Hepatic stellate cell (primary cell): Measurements from ENCODE around the gene FRAT1.
A peak's percentile ranks its signal among the peaks of the same experiment; 100 is the strongest.
"Not testable (repeated sequence)": the region's sequence is repeated elsewhere in the genome, so short reads cannot be mapped to it uniquely, and the experiment has no call there.

Experiments
- DNase-seq: peaks from one replicate; pipeline ENCODE4 v3.0.0; 2011; ENCODE audit warnings: low spot score

The FRAT1 gene

DNA sequence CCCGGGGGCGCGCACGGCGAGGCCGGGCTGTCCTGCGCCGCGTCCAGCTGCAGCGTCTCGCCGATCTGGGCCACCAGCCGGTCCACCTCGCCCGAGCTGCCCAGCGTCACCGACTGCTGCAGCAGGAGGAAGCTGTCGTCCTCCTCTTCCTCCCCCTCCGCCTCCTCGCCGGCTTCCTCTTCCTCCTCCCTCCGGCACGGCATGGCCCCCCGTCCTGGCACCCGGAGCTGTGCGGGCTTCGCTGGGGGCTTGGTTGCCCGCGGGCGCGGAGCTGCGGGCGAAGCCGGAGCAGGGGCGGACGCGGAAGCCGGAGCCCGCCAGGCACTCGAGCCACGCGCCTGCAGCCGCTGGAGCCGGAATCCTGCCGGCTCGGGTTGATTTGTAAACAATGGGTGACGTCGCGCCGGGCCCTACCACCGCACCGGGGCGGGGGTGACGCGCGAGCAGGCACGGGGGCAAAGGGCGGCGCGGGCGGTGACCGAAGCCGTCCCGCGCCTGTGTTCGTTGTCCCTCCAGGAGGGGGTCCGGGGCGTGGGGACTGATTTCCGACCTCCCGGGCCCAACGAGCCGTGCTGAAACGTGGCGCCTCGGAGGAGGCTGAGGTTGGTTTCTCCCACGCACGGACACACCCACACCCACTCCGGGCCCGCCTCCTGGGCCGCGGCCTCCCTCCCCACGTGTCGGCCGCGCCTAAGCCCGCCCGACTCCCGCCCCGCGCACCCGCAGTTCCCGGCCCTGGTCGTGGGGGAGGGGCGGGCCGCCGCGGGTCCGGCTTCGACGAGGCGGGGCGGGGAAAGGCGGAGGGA lies 15.5 kb downstream of the FRAT1 start, which contains the start of gene FRAT2:
Gene FRAT2, minus strand, starts transcription at position 360 of the 806 bp plus-strand sequence. Its CDS starts 157 bp downstream, at position 203.
- DNase-seq: peak; percentile 97

DNA sequence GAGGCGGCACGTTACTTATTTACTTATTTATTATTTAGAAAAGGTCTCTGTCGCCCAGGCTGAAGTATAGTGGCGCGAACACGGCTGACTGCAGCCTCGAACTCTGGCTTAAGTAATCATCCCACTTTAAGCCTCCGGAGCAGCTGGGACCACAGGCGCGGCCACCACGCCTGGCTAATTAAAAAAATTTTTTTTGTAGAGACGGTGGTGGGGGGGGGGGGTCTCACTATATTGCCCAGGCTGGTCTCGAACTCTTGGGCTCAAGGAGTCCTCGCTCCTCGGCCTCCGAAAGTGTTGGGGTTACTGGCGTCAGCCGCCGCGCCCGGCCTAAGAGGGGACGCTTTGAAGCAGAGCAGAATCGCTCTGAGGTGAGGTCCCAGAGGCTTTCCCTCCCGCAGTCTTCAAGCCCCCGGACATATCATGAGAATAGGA lies 16.1 kb downstream of the FRAT1 start:
- DNase-seq: no peak

DNA sequence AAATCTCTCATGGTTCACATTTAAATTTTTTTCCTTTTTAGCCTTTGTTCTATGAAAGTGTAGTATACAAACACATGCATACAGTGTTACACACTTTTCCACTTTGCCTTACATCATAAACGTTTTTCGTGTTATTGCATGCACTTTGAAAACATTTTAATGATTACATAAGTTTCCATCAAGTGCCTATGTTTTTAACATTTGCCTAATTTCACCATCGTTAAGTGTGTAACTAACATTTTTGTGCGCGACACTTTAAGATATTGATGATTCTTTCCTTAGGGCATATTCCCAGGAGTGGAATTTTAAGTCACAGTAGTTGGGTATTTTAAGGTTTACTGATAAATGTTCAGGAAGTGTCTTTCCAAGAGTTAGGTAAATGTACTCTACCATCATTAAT lies 16.9 kb downstream of the FRAT1 start:
- DNase-seq: no peak

DNA sequence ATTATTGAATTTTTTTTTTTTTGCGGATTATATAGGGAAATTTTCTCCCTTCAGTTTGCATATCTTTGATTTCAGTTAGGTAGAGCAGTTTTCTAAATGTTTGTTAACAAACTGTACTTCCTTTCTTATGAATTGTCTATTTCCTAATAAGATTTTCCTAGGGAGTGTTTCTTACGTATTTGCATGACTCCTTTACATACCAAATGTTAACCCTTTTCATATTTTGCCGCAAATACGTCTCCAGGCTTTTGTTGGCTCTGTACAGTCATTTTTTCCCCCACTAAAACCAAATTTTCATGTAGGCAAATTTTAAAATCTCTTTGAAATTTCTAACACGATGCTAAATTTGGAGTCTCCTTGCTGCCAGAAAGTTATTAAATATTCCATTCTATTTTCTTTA lies 17.4 kb downstream of the FRAT1 start:
- no peak for DNase-seq

DNA sequence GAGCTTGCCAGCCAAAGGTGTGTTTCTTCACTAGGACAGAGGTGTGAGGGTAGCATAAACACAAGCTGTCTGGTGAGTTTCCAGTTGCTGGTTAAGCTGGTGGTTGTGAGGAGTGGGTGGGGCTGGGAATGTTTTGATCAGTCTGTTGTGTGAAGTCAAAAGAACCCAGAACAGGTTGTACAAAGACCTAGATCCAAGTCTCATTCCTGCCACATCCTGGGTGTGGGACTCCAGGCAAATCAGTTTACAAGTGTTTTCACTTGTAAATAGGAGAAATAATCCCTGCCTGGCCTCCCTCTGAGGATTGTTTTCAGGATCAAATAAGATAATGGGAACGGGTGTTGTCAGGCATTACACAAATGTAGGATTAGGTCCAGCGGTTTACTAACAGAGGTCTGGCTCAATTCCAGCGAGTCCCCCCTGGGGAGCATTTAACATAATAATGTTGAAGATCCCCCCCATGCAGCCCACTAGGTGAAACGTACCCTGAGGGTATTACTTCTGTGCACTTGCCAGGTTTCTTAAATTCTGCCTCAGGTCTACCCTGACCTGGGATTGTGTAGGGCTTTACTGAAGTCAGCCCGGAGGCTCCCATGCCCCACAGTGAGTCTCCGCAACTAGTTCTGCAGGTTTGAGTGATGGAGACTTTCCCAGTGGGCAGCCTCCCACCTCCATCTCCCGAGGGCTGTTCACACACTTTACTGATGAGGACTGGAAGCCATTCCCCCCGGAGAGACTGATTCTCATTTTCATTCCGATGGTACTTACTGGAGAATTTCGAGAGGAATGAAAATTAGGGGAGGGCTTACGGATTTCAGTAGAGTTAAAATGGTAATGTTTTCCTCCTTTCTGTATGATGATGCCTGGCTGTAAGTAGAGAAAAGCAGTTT lies 18.1 kb downstream of the FRAT1 start:
- DNase-seq: no peak

DNA sequence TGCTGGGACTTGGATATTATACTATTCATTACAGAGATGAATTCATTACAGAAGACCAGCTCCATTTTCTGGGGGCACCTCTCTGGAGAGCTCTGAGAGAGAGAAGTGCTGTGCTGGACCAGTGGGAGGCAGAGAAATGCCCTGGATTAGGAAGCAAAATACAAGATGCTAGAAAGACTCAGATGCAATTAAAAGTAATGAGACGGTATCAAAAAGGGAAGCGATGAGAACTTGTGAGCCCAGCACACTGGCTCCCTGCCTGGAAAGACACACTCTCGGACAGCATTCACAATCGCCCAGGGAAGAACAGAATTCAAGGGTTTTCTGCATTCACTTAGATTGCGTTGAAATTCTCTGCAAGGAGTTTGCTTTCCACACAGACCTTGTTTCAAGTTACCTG lies 19.0 kb downstream of the FRAT1 start:
- no peak for DNase-seq

DNA sequence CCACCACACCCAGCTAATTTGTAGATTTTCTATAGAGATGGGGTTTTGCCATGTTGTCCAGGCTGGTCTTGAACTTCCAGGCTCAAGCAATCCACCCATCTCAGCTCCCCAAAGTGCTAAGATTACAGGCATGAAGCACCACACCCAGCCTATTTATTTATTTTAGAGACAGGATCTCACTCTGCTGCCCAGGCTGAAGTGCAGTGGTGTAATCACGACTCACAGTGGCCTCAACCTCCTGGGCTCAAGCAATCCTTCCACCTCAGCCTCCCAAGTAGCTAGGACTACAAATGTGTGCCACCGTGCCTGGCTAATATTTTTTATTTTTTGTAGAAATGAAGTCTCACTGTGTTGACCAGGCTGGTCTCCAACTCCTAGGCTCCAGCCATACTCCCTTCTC lies 22.3 kb downstream of the FRAT1 start:
- no peak for DNase-seq

DNA sequence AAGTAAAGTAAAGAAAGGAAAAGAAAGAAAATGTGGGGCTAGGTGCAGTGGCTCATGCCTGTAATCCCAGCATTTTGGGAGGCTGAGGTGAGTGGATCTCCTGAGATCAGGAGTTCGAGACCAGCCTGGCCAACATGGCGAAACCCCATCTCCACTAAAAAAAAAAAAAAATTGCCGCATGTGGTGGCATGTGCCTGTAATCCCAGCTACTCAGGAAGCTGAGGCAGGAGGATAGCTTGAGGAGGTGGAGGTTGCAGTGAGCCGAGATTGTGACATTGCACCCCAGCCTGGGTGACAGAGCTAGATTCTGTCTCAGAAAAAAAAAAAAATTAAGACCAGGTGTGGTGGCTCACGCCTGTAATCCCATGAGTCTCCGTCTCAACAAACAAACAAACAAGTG lies 24.6 kb downstream of the FRAT1 start:
- DNase-seq: not testable (repeated sequence)

DNA sequence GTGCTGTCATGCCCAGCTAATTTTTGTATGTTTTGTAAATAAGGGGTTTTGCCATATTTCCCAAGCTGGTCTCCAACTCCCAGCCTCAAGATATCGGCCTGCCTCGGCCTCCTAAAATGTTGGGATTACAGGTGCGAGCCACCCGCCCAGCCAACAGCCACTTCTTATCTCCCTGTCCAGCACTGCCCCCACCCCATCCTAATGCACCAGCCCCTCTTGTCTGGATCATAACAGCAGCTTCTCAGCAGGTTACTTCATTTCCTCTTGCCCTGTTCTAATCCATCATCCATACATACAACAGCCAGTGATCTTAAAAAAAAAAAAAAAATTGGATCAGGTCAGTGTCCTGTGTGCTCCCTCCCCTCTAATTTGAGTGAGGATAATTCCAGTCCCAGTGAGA lies 28.2 kb downstream of the FRAT1 start:
- no peak for DNase-seq

DNA sequence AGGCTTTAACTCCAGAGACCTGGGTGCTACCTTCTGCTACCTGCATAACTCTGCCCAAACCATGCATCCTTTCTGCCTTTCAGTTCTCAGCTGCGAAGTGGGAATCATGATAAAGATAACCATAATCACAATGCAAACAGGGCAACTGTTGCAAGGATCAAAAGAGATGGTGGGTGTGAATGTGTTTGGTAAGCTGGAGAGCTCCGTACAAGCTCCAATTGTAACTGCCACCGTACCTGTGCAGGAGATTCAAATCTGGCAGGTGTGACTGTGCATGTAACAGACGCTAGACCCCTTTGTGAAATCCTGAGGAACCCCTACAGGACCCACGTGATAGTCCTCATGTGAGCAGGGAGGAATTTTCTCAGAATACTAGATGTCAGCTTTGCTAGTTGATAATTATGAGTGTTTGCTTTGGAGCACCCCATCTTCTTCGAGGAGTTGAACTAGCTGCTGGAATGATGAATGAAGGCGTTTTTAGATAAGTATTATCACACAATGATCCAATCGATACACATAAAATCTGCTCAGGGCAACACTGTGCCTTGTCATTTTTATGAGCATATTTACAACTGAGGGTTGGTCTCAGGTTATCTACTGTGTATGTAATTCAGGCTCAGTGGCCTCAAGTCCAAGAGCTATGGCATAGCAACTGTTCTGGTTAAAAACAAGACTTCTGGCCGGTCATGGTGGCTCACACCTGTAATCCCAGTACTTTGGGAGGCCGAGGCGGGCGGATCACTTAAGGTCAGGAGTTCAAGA lies 30.9 kb downstream of the FRAT1 start:
- no peak for DNase-seq

DNA sequence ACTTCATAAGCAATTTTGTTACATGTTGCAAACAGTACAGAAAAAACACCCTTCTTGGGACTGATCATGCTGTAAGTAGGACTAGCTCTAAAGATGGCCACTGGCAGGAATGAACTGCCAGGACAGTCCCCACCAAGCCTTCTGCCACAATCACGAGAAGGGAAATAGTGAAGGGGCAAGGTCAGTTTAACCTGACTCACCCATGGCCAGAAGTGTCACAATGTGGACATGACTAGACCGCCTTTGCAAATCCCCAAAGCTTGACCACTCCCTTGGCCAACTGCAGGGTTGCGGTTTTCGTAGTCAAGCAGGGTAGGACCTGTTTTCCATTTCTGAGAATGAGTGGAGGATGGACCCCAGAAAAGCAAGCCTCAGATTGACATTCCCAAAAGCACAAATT lies 34.9 kb downstream of the FRAT1 start:
- no peak for DNase-seq

DNA sequence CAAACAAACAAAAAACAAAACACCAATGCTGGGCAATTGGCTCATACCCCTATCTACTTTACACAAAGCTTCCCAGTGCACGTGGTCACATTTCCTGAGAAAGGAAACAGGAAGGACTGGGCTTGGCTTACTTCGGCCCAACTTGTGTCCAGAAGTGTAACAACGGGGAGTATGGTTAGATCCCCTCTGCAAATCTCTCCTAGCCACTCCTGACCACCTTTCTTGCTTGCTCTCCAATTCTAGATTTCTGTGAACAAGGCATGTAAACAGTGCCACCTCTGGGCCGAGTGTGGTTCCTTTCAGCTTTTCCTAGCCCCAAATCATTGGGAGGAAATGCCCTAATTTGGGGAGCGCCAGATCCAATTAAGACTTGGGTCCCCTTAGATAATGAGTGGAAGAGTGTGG lies 36.5 kb downstream of the FRAT1 start:
- DNase-seq: no peak

DNA sequence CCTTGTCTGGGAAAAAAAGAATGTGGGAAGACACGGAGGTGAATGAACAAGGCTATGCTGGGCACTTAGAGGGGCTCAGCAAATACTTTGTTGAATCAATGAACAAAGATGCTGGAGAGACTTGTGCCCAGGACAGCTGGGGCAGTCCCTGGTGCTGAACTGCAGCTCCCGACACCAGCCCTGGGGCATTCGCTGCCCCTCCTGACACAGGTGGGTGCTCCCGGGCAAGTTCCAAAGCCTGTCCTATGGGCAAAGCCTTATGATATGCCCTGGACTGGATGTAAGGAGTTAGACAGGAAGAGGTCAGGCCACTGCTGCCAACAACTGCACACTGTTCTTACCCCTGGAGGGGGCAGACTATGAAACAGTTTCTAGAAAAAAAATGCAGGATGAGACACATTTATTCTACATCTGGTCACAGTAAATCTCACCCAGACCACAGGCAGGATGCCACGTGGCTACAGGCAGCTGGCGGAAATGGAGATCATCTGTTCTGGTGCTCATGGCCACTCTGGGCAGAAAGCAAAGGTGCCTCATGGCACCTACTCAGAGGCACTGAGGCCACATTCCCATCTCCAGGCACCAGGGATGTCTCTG lies 37.3 kb downstream of the FRAT1 start:
- no peak for DNase-seq

DNA sequence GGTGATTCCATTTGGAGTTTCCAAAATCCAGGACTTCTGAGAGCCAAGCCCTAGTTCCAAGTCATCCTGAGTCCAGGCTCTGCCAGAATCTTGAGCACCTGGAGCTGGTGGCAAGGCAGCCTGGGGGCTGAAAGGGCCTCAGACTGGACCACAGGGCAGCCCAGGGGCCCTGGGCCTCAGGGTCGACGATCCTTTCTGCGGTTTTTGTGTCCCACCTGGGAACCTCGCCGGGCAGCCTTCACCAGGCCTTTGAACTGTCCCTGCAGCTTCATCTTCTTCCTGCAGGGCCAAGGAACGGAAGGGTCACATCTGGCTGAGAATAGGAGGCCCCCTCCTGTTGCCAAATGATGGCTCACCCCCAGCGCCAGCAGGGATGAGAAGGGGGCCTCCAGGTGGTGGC lies 37.8 kb downstream of the FRAT1 start:
- DNase-seq: no peak

DNA sequence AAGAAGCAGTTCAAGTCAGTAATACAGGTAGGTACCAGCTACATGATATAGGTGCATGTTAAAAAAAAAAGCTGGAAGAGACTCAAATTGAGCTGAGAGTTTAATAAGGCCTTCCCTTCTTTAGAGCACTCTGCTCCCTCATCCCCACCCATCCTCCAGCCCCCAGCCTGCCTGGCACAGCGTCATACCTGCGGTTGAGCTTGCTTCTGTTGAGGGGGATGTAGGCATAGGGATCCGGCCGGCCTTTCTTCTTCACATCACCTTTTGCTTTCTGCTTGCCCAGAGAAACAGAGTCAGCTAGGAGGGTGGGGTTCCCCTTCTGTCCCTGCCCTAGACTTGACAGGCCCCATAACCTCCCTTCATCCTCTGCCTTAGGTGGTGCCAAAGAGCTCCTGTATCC lies 39.3 kb downstream of the FRAT1 start:
- no peak for DNase-seq

DNA sequence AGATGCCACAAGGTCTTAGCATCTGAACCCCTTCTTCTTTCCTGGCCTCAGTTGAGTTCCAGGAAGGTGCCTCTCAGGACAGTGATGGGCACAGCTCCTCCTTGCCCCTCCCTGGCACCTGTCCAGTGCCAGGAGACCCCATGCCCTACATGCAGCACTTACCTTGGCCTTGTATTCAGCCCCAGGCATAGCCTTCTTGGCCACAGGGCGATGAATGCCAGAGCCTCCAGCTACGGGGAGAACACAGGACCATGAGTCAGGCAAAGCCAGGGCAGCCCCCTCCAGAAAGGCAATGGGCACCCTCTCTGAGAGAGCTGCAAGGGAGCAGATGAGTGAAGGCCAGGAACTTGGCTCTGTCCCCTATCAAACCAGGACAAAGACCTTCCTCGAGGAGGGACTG lies 39.7 kb downstream of the FRAT1 start:
- no peak for DNase-seq

DNA sequence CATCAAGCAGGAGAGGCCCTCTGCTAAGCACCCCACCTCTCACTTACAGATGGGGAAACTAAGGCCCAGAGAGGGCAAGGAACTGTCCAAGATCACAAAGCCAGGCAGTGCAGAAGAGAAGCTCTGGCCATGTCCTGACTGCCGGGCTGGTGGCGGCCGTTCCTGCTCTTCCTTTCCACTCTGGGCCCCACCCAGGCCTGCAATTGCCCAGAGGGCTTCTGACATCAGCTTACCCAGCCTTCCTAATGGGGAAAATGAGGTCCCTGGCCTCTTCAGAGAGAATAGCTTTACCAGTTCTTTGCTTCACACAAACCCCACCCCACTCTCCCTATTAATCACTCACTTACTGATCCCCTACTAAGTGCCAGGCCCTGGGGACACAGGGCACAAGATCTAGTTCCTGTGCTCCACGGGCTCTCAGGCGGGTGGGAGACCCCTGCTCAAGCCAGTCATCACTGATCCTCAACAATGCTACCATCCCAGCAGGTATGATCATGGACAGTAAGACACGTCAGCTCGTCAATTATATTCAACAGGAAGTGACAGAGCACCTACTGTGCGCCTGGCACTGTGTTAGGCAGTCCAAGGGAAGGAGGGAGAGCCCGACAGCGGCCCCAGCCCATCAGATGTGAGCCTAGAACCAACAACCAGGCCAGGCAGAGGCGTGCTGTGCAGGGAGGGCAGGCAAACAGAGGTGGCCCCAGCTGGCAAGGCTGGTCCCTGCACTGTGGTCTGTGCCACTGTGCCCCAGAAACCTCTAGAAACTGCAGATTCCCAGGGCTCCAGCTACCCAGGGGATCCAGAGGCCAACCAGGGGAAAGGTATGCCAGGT lies 41.9 kb downstream of the FRAT1 start:
- no peak for DNase-seq

DNA sequence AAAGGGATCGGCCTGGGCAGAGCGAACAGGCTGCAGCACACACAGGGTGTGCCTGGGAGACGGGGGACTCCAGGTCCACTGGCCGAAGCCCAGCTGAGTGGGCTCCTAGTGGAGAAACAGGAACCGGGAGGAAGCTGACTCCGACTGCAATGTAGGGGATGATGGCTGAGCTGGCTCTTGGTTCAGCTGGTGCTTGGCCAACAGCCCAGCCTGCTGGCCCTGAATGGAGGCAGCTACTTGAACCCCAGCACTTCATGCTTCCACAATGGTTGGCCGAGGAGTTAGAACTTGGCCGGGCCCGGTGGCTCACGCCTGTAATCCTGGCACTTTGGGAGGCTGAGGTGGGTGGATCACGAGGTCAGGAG lies 42.4 kb downstream of the FRAT1 start:
- DNase-seq: no peak

DNA sequence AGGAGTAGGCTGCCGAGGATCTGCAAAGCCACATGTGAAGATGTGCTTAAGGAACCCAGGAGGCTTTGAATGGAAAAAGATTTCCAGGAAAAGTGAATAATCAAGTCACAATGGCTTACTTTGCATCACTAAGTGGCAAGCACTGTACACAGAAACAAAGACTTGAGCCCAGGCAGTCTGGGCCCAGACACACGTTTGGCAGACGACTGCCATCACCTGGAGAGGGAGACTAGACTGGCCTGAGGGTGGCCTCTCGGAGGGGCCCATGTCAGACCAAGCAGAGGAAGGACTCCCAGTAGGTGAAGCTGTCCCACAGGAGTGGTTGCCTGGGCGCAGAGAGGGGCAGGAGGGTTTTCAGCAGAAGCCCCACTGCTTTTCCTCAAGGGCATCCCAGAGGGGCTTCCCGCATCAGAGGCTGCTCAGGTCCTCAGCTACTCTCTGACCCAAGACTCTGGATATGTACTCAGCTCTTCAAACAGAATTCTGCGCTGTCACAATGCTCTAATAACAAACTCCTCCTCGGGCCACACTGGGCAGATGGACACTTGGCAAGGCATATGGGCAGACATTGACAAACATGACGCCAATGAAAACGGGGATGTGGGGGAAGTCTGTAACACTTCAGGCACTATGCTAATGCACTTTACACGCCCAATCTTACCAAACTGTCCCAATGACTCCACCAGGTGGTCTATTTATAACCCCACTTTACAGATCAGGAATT lies 43.4 kb downstream of the FRAT1 start:
- DNase-seq: no peak

DNA sequence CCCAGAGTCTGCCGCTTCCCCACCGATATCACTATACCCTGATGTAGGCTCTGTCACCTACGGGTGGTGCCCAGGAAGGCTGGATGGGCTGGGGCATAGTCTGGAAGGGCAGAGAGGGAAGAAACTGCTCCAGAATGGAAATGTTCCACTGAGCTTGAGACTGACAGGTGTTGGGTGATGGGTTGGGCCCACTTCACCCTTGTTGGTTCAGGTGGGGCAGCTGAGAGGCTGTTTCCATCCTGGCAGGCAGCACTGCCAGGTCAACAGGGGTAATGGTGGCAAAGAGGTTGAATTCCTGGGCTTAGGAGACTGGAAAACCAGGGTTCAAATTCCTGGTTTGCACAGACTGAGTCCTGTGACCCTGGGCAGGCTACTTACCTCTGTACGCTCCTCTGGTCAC lies 44.0 kb downstream of the FRAT1 start:
- no peak for DNase-seq
